IPS-20b (cell line): ENCODE measurements around the gene IL6.

Source experiments
- H3K27ac ChIP-seq: one replicate; pipeline ENCODE4 v1.5.1; 2013; ENCODE audit warnings: low read length
- H3K27me3 ChIP-seq: 2 replicates; pipeline ENCODE4 v1.6.1; 2013; ENCODE audit warnings: mild to moderate bottlenecking, low read length, inconsistent platforms; ENCODE audit not compliant: insufficient read depth
- H3K36me3 ChIP-seq: 2 replicates; pipeline ENCODE4 v1.6.1; 2013; ENCODE audit warnings: low read depth, mild to moderate bottlenecking, inconsistent platforms, low read length, moderate library complexity; ENCODE audit not compliant: insufficient read depth
- H3K4me1 ChIP-seq: 2 replicates; pipeline ENCODE4 v1.6.1; 2013; ENCODE audit warnings: mild to moderate bottlenecking, control low read depth, inconsistent platforms, low read length, moderate library complexity; ENCODE audit not compliant: insufficient read depth
- H3K4me3 ChIP-seq: 2 replicates; pipeline ENCODE4 v1.5.1; 2013; ENCODE audit warnings: mild to moderate bottlenecking, low read length, inconsistent platforms
- H3K9ac ChIP-seq: 2 replicates; pipeline ENCODE4 v1.6.1; 2013; ENCODE audit warnings: low read depth, mild to moderate bottlenecking, inconsistent platforms, low read length, moderate library complexity
- H3K9me3 ChIP-seq: 2 replicates; pipeline ENCODE4 v1.6.1; 2013; ENCODE audit warnings: mild to moderate bottlenecking, low read depth, low read length, inconsistent platforms; ENCODE audit not compliant: insufficient read depth

IL6 gene

GRCh38 chr7:22730066-22730710 lies 3.2 kb downstream of the IL6 start:
- no peaks in the 10 kb centered on the region; the same call in 1 of the 2 replicates for H3K4me1 ChIP-seq
- peaks cover 8% of the 10 kb centered on the region; the same call in 1 of the 2 replicates for H3K27me3 ChIP-seq
- no peak overlapping the region for H3K9ac ChIP-seq
- H3K9me3 ChIP-seq: no peaks in the 10 kb centered on the region
- H3K27ac ChIP-seq: no peak overlapping the region
- H3K4me3 ChIP-seq: no peak overlapping the region
- H3K36me3 ChIP-seq: no peaks in the 10 kb centered on the region

- H3K4me1 ChIP-seq: no peaks in the 10 kb centered on the region; the same call in 1 of the 2 replicates
- H3K27me3 ChIP-seq: peaks cover 8% of the 10 kb centered on the region; the same call in 1 of the 2 replicates
- H3K9me3 ChIP-seq: no peaks in the 10 kb centered on the region
- no peak overlapping the region for H3K27ac ChIP-seq
- H3K9ac ChIP-seq: no peak overlapping the region
- no peak overlapping the region for H3K4me3 ChIP-seq
- no peaks in the 10 kb centered on the region for H3K36me3 ChIP-seq
These were observed 4.1 kb downstream of the IL6 start for GRCh38 chr7:22730921-22731654.

GRCh38 chr7:22731766-22732165 lies 4.8 kb downstream of the IL6 start:
- Histone ChIP-seq H3K36me3 (no peaks in the 10 kb centered on the region), H3K27ac (no peak overlapping the region), H3K27me3 (0 out of 2 replicates have a peak, but pooled peaks cover 8% of the 10 kb centered on the region), H3K4me3 (no peak overlapping the region), H3K9me3 (no peaks in the 10 kb centered on the region), H3K4me1 (no peaks in the 10 kb centered on the region; the same call in 1 of the 2 replicates), H3K9ac (no peak overlapping the region)

- no peaks in the 10 kb centered on the region for H3K36me3 ChIP-seq
- H3K4me1 ChIP-seq: no peaks in the 10 kb centered on the region
- H3K9ac ChIP-seq: no peak overlapping the region
- H3K27ac ChIP-seq: no peak overlapping the region
- no peak overlapping the region for H3K4me3 ChIP-seq
- 0 out of 2 replicates have a peak, but pooled peaks cover 4% of the 10 kb centered on the region for H3K27me3 ChIP-seq
- no peaks in the 10 kb centered on the region for H3K9me3 ChIP-seq
These were observed 5.6 kb downstream of the IL6 start for GRCh38 chr7:22732556-22733126.

GRCh38 chr7:22733761-22734160 lies 6.8 kb downstream of the IL6 start:
- Histone ChIP-seq H3K4me3 (no peak overlapping the region), H3K27ac (no peak overlapping the region), H3K9me3 (no peaks in the 10 kb centered on the region), H3K36me3 (no peaks in the 10 kb centered on the region), H3K9ac (no peak overlapping the region), H3K27me3 (no peaks in the 10 kb centered on the region), H3K4me1 (no peaks in the 10 kb centered on the region)

- no peak overlapping the region for H3K9ac ChIP-seq
- H3K4me1 ChIP-seq: no peaks in the 10 kb centered on the region
- no peak overlapping the region for H3K27ac ChIP-seq
- H3K4me3 ChIP-seq: no peak overlapping the region
- no peaks in the 10 kb centered on the region for H3K27me3 ChIP-seq
- no peaks in the 10 kb centered on the region for H3K36me3 ChIP-seq
- H3K9me3 ChIP-seq: no peaks in the 10 kb centered on the region
These were observed 16.0 kb downstream of the IL6 start for GRCh38 chr7:22743014-22743413.

GRCh38 chr7:22751341-22751740 lies 24.3 kb downstream of the IL6 start:
- no peaks in the 10 kb centered on the region for H3K4me1 ChIP-seq
- no peaks in the 10 kb centered on the region for H3K36me3 ChIP-seq
- no peaks in the 10 kb centered on the region for H3K27me3 ChIP-seq
- no peak overlapping the region for H3K9ac ChIP-seq
- H3K4me3 ChIP-seq: no peak overlapping the region
- no peak overlapping the region for H3K27ac ChIP-seq
- H3K9me3 ChIP-seq: peaks cover 13% of the 10 kb centered on the region

GRCh38 chr7:22757338-22757994 lies 30.5 kb downstream of the IL6 start:
- no peak overlapping the region for H3K4me3 ChIP-seq
- no peak overlapping the region for H3K27ac ChIP-seq
- H3K4me1 ChIP-seq: no peaks in the 10 kb centered on the region
- no peak overlapping the region for H3K9ac ChIP-seq
- H3K9me3 ChIP-seq: no peaks in the 10 kb centered on the region
- no peaks in the 10 kb centered on the region for H3K27me3 ChIP-seq
- H3K36me3 ChIP-seq: no peaks in the 10 kb centered on the region

GRCh38 chr7:22758576-22758975 lies 31.6 kb downstream of the IL6 start:
- H3K27me3 ChIP-seq: no peaks in the 10 kb centered on the region
- H3K27ac ChIP-seq: no peak overlapping the region
- no peaks in the 10 kb centered on the region for H3K9me3 ChIP-seq
- no peaks in the 10 kb centered on the region for H3K4me1 ChIP-seq
- no peak overlapping the region for H3K4me3 ChIP-seq
- no peaks in the 10 kb centered on the region for H3K36me3 ChIP-seq
- no peak overlapping the region for H3K9ac ChIP-seq

- no peak overlapping the region for H3K9ac ChIP-seq
These were observed 32.7 kb downstream of the IL6 start for GRCh38 chr7:22759721-22760120.

GRCh38 chr7:22762866-22763265 lies 35.9 kb downstream of the IL6 start:
- Histone ChIP-seq H3K9me3 (no peaks in the 10 kb centered on the region), H3K27me3 (no peaks in the 10 kb centered on the region), H3K4me3 (no peak overlapping the region), H3K36me3 (no peaks in the 10 kb centered on the region), H3K27ac (no peak overlapping the region), H3K9ac (no peak overlapping the region), H3K4me1 (no peaks in the 10 kb centered on the region)

More at GRCh38 chr7:22759721-22760120, 32.7 kb downstream of the IL6 start:
- Histone ChIP-seq H3K36me3 (no peaks in the 10 kb centered on the region), H3K27ac (no peak overlapping the region), H3K27me3 (no peaks in the 10 kb centered on the region), H3K4me1 (no peaks in the 10 kb centered on the region), H3K9me3 (no peaks in the 10 kb centered on the region), H3K4me3 (no peak overlapping the region)
